GM12891 (cell line): ENCODE measurements around the gene IER3.

ENCODE experiments used
- POLR2A ChIP-seq: IDR thresholded peaks from 2 replicates; pipeline ENCODE4 v1.6.1; 2011; ENCODE audit warnings: low read depth, low read length, control low read depth
- POLR2AphosphoS5 ChIP-seq: IDR thresholded peaks from 2 replicates; pipeline ENCODE4 v1.6.1; 2011; ENCODE audit warnings: low read depth, low read length, control low read depth
- POU2F2 ChIP-seq: IDR thresholded peaks from 2 replicates; pipeline ENCODE4 v1.6.1; 2011; ENCODE audit warnings: low read depth, mild to moderate bottlenecking, control low read depth, low read length, moderate library complexity
- TAF1 ChIP-seq: IDR thresholded peaks from 2 replicates; pipeline ENCODE4 v1.6.1; 2011; ENCODE audit warnings: low read depth, low read length, control low read depth

- TF ChIP-seq POLR2A = no peak
- TF ChIP-seq POLR2AphosphoS5 = no peak
- TF ChIP-seq TAF1 = 0 out of 2 replicates have a peak, but pooled peaks have one; percentile 21
- no peak for TF ChIP-seq POU2F2
Observed at GRCh38 chr6:30720738-30721197, 23.6 kb downstream of the IER3 start.
